Activated CD4-positive, alpha-beta T cell treated with anti-CD3 and anti-CD28 coated beads, Interleukin-10, Interleukin-2, amounts not matched to agents 100 ng/mL and 50 ng/mL, durations not matched to agents 16 hours and 8 hours (primary cell): ENCODE measurements around the gene ZEB2.

Experiments used
- DNase-seq: peaks from one replicate; pipeline ENCODE4 v3.0.0-alpha.2; 2020

The ZEB2 gene

GRCh38 chr2:144468823-144469595 is 50.9 kb downstream of the ZEB2 start:
- DNase-seq = no peak

GRCh38 chr2:144467502-144468137 is 52.3 kb downstream of the ZEB2 start:
- DNase-seq = peak; percentile 41

GRCh38 chr2:144466637-144467036 is 53.3 kb downstream of the ZEB2 start:
- DNase-seq = no peak

DNA sequence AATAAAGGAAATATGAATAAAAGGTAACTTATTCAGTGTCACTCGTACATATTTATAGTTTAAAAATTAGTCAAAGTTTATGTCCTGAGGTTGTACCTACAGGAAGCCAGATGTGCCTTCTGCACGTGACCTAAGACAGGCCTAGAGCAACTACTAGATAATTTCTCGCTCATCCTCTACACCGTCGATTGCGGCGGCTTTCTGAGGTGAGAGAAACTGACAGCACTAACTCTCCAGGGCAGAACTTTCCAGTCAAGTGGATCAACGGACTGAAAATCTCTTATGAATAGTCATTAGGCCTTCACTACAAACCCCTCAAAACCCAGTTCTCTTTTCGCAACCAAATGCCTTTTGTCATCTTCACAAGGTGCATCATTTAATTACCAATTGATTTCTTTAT is 54.2 kb downstream of the ZEB2 start:
- DNase-seq = no peak

DNA sequence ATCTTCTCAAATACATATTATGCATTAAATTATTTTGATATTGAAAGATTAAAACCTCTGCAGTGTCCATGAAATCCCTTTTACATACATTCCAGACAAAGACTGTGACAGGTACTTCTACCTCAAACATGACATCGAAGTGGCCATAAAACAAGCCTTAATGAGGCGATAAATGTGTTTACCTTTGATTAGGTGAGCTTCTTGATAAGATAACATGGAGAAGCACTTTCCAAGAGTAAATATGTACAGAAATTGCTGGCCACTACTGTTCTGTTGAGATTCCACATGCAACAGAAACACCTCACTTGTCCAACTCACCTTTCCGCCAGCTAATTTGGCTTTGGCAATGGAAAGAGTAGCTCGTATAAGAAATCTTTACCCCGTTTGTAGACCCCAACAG is 55.2 kb downstream of the ZEB2 start:
- DNase-seq = no peak

DNA sequence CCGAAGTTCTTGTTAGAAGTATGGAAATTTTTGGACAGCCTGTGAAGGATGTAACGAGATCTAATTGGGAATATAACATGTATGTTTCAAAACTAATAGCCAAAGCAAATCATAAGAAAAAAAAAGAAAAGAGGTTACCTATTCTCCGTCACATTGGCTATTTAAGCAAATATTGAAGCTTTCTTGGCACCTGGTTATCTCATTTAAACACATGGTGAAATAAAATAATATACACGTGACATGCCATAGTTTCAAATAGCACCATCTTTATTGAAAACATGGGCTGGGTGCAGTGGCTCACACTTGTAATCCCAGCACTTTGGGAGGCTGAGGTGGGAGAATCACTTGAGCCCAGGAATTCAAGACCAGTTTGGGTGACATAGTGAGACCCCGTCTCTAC is 56.7 kb downstream of the ZEB2 start:
- no peak for DNase-seq

DNA sequence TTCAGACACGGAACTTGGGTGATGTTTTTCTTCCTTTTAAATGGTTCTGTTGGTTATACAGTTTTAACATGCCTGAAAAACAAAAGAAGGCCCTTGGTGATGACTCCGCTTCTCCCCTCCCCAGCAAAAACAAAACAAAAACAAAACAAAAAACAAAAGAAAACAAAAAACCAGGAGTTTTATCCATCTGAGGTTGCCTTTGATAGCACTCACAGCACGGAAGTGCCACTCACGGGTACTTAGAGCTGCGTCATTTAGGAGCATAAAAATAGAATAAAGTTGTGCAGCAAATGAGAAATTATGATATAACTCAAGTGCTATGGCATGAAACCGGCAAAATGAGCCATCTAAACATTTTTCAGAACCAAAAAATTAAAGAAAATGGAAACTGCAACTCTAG is 57.7 kb downstream of the ZEB2 start:
- DNase-seq = no peak

DNA sequence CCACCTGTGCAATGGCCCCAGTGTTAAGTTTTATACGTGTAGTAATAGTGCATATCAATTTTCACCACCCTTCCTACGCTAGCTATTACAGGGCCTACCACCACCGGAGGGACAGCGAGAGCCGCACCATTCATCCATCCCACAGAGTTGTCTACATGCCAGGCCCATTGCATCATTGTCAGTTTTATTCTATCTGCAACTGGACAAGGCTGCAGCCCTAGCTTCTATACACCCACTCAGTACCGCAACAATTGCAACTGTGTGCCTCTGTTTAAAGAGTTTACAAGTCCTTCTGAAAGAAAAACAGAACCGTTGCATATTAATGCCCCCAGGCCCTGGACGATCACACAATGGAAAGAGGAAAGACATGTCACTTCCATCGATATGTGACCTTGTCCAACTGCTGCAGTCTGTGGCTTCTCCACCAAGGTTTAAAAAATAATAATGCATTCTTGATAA is 58.6 kb downstream of the ZEB2 start:
- no peak for DNase-seq

DNA sequence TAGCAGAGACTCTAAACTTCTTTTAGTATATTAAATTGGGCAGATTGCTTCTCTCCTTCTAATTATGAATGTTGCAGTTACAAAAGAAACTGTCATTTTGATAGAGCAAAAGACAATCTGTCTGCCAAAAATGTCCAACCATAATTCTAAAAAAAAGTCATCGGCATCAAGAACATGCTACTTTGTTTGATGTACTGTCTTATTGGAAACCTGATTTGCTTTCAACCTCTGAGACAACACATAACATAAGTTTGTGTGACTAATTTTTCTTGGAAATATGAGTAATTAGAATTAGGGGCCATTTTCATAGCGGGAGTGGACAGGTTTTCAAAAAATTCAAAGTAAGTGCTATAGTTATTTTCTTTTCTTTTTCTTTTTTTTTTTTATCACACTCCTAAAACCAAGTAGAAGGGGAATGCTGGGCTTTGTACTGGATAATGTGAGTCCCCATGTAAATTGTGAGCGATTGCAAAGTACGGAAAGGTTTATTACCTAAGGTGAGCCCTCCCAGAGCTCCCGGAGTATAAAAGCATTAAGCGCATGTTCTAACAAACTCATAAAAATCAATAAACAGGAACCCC is 59.1 kb downstream of the ZEB2 start:
- DNase-seq = peak; percentile 34

DNA sequence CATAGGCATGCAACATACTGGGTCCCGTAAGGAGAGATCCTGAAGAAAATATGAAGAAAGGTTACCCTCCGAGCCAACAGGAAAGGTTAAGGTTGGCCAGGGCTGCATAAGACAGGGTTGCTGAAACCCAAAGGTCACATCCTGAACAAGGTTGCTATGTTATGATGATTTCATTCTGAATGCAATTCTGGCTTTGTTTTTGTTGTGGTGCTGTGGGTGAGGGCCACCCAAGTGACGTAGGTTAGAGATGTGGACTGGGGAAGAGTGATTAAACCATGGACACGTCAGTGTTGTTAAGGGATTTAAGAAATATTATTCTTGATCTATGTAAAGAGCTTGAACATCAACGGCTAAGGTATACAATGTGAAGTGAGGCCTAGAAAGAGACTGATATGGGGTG is 60.0 kb downstream of the ZEB2 start:
- peak; percentile 77 for DNase-seq

GRCh38 chr2:144459286-144459685 is 60.6 kb downstream of the ZEB2 start:
- DNase-seq = no peak

DNA sequence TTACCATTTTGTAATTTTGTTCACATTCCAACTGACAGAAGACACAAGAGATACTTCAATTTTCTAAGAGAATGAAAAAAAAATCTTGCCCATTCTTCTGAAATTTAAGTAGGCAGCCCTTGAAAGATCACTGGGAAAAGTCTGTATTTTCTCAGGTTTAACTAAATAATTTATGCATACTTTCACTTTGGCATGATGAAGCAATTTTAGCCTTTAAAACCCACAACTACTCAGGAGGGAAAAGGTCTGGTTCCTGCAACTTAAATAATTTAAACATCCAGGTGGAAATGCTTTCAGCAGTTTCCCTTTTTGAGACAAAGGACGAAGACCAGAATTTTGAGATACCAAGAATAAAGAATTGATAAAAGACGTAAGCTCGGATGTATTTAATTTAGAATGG is 61.4 kb downstream of the ZEB2 start:
- no peak for DNase-seq

- peak; percentile 79 for DNase-seq
Measured at GRCh38 chr2:144456680-144457079, 63.2 kb downstream of the ZEB2 start.

DNA sequence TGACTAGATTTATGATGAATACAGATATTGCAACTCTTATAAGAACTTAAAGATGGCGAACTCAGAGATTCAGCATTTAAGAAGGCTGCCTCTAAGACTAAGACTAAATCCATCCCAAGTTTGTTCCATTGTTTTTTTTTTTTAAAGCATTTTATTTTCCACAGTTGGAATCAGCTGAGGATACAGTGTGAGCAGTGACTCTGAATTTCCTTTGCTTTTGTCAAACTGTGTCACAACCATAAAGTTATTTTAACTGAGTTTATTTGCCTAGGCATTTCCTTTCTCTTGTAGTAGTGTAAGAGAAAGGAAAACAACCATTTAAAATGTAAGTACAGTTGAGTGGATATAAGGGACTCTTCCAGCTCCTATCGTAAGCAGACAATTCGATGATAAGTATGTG is 63.9 kb downstream of the ZEB2 start:
- no peak for DNase-seq

DNA sequence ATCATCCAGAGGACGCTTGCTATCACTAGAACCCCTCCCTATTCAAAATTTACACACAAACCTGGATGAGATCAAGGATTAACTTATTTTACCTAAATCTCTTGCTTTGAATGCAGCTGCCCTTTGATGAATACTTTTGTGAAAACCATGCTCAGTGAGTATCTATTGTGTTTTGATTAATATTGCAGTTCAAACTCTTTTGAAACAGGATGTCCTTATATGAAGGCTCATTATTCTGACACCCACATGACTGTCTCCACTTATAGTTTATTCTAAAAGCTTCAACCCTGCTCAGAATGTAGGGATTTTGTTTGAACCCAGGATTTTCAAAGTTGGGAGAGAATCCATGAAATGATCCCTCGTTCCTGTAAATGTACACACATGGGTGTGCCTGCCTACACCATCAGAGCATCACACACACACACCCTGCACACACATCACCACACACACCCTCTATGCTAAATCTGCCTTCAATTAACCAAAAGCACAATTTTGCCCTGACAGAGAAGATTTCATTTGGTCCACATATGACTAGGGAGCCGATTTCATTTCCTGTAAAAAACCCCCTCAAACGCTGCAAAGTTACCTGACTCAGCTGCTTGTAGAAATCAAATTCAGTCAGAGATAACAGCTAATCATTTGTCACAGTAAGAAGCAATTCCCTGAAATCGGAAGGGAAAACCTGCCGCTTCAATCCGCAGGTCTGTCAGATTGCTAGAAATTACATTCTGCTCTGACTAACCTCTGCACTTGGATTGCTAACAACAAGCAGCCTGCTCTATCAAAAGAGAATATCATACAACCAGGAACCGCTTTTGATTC is 65.2 kb downstream of the ZEB2 start:
- peak; percentile 86 for DNase-seq

GRCh38 chr2:144453486-144454158 is 66.3 kb downstream of the ZEB2 start:
- no peak for DNase-seq

DNA sequence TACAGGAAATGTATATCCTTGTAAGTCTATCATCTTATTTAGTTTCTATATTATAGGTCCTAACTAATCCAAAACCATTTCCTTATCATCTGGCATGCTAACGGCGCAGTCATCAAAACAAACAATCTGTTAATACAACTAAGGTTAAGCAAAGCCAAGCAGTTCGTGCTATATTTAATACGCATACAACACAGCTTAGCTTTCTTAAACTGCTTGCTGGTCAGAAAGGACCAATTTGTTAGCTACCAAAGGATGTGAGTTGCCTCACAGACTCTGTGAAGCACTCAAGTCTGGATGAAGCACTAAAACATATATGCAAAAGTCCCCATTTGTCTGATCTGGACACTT is 67.0 kb downstream of the ZEB2 start:
- no peak for DNase-seq

GRCh38 chr2:144452169-144452988 is 67.5 kb downstream of the ZEB2 start:
- DNase-seq = peak; percentile 35

- DNase-seq = no peak
Measured at GRCh38 chr2:144451443-144451842, 68.5 kb downstream of the ZEB2 start.

DNA sequence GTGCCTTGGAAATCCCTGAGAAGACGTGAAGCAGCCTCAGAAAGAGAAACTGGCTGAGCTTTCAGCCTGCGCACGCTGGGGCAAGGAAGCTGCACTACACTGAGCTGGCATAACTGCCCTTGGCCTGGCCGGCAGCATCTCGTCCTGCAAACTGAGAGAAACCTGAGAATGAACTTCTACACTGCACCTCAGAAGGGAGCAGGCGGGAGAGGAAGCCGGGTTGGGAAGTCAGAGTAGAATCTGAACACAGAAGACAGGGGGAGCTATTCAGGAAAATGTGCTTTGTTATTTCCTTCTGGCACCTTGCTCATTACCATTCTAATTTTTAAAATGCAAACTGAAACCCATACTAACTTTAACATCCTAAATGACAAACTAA is 70.9 kb downstream of the ZEB2 start:
- no peak for DNase-seq

DNA sequence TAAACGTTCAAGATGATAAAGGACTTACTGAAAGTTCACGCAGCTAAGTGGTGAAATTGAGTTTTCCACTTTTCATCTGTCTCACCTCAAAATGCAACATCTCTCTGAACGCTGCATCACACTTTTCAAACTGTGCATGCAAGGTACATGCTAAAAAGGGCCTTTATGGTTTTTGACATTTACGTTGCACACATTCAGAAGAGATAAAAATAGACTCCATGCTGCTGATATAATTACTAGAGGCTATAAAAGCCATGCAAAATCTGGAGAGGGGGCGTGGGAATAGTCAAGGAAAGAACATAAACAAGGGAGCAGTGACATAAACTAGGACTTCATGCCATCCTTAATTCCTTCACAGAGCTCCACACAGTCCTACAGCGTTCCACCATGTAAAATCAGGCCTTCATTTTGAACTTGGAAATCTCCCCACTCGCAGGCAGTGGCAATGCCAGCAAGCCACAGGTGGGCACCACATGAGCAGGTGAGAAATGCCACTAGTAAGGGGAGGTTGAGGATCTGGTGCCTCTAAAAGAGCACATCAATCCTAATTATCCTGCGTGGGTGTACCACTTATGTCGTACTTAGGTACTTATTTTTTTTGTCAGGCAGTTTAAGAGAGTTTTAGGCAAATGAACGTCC is 71.4 kb downstream of the ZEB2 start:
- no peak for DNase-seq

- no peak for DNase-seq
Measured at GRCh38 chr2:144447535-144447934, 72.4 kb downstream of the ZEB2 start.
